Suprapubic skin (tissue), 3 donors: Measurements from ENCODE around the gene RIC3.

Source experiments
- POLR2A ChIP-seq, 2 donors: fragments of 450-650 bp; IDR thresholded peaks; one replicate each; pipeline ENCODE4 v1.6.1; 2017; ENCODE audit warnings: antibody characterized with exemption in 2 of 2, mild to moderate bottlenecking in 2 of 2, moderate library complexity in 2 of 2
- TF ChIP-seq, protein P1 (sequence below), 2 donors: fragments of 200-600 bp in 1 of 2; fragments of 450-650 bp in 1 of 2; sonication (generic) in 1 of 2; IDR thresholded peaks; one replicate each; pipeline ENCODE4 v1.5.1; 2016 to 2019; ENCODE audit warnings: antibody characterized with exemption in 2 of 2, mild to moderate bottlenecking in 1 of 2, moderate library complexity in 1 of 2

DNA sequence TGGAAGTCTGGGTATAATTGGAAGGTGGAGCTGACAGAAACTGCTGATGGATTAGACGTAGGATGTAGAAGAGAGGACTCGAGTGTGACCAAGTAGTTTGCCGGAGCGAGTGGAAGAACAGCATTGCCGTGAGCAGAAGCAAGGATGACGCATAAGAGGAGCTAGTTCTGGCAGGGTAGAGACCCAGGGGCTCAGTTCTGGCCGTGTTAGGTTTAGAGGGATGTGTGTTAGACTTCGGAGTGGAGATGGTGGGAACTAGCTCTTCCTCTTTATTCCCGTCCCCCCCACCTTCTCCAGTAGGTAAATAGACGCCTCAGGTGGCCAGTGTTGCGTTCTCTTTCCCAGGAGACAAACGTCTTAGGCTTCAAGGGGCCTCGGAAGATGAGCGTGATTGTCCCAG, 68.7 kb downstream of the RIC3 start:
- TF ChIP-seq, protein P1, sequence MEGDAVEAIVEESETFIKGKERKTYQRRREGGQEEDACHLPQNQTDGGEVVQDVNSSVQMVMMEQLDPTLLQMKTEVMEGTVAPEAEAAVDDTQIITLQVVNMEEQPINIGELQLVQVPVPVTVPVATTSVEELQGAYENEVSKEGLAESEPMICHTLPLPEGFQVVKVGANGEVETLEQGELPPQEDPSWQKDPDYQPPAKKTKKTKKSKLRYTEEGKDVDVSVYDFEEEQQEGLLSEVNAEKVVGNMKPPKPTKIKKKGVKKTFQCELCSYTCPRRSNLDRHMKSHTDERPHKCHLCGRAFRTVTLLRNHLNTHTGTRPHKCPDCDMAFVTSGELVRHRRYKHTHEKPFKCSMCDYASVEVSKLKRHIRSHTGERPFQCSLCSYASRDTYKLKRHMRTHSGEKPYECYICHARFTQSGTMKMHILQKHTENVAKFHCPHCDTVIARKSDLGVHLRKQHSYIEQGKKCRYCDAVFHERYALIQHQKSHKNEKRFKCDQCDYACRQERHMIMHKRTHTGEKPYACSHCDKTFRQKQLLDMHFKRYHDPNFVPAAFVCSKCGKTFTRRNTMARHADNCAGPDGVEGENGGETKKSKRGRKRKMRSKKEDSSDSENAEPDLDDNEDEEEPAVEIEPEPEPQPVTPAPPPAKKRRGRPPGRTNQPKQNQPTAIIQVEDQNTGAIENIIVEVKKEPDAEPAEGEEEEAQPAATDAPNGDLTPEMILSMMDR (IDR thresholded peaks at IDR 0.05): no peak
- TF ChIP-seq POLR2A (IDR thresholded peaks at IDR 0.05): no peak
